CD4-positive, alpha-beta memory T cell (primary cell): ENCODE measurements around the gene RBFA. TPM values are rescaled to one million over a fixed set of nuclear protein-coding genes. Genes with fewer than 3 reads are reported as not detected.

Experiments used
- CTCF ChIA-PET: fragments of 350-600 bp; sonication (Branson Sonifier 250); formaldehyde crosslinking; loops from one replicate; lab custom pipeline; 2021; ENCODE audit warnings: inconsistent platforms; ENCODE audit not compliant: partially characterized antibody; lab: Charles Lee
- POLR2A ChIA-PET: fragments of 350-600 bp; sonication (Branson Sonifier 250); formaldehyde crosslinking; loops from one replicate; lab custom pipeline; 2021; ENCODE audit not compliant: partially characterized antibody; lab: Charles Lee
- DNase-seq, 5 donors: peaks; one replicate each; pipeline versions ENCODE4 v3.0.0 to v3.0.0-alpha.2; 2020 to 2022; ENCODE audit warnings: mixed read lengths in 1 of 5
- H3K27ac ChIP-seq: one replicate; pipeline ENCODE4 v1.7.0; 2013; ENCODE audit warnings: low read depth, low read length
- H3K27me3 ChIP-seq: 2 replicates; pipeline ENCODE4 v1.7.0; 2013; ENCODE audit warnings: mild to moderate bottlenecking, low read length, moderate library complexity; ENCODE audit not compliant: insufficient read depth
- H3K36me3 ChIP-seq: 2 replicates; pipeline ENCODE4 v1.7.0; 2013; ENCODE audit warnings: mild to moderate bottlenecking, low read length, moderate library complexity; ENCODE audit not compliant: insufficient read depth
- H3K4me1 ChIP-seq: 2 replicates; pipeline ENCODE4 v1.7.0; 2013; ENCODE audit warnings: mild to moderate bottlenecking, low read length, moderate library complexity; ENCODE audit not compliant: insufficient read depth
- H3K4me3 ChIP-seq, 2 donors: one replicate each; pipeline ENCODE4 v1.7.0; 2013; ENCODE audit warnings: low read length in 2 of 2, mild to moderate bottlenecking in 1 of 2
- H3K9me3 ChIP-seq, 2 donors: one replicate each; pipeline ENCODE4 v1.7.0; 2013; ENCODE audit warnings: low read length in 2 of 2, control low read depth in 1 of 2; ENCODE audit not compliant: control insufficient read depth in 1 of 2
- H3K27ac Mint-ChIP-seq, 7 donors: one replicate each; pipeline ENCODE4 v1.8.0; 2020 to 2021; ENCODE audit warnings: mixed read lengths in 7 of 7, mild to moderate bottlenecking in 6 of 7, inconsistent platforms in 3 of 7, moderate library complexity in 3 of 7
- H3K27me3 Mint-ChIP-seq, 2 donors: one replicate each; pipeline ENCODE4 v1.8.0; 2020 to 2021; ENCODE audit warnings: mixed read lengths in 2 of 2
- H3K36me3 Mint-ChIP-seq, 2 donors: one replicate each; pipeline ENCODE4 v1.8.0; 2020 to 2021; ENCODE audit warnings: mixed read lengths in 2 of 2, inconsistent platforms in 1 of 2, mild to moderate bottlenecking in 1 of 2
- H3K4me1 Mint-ChIP-seq, 4 donors: one replicate each; pipeline ENCODE4 v1.8.0; 2020 to 2021; ENCODE audit warnings: mixed read lengths in 4 of 4, mild to moderate bottlenecking in 1 of 4
- H3K4me3 Mint-ChIP-seq, 8 donors: one replicate each; pipeline ENCODE4 v1.8.0; 2020 to 2021; ENCODE audit warnings: mixed read lengths in 8 of 8, mild to moderate bottlenecking in 7 of 8, moderate library complexity in 6 of 8, inconsistent platforms in 3 of 8
- H3K9me3 Mint-ChIP-seq, 8 donors: one replicate each; pipeline ENCODE4 v1.8.0; 2020 to 2021; ENCODE audit warnings: mixed read lengths in 8 of 8, mild to moderate bottlenecking in 5 of 8, inconsistent platforms in 3 of 8, moderate library complexity in 1 of 8
- intact Hi-C: fragments of 100-400 bp; cut with micrococcal nuclease; formaldehyde crosslinking; loops from one replicate; pipeline ENCODE4 v1.15.1; 2023
- polyA plus RNA-seq, 2 donors: library from polyadenylated mRNA; unstranded; fragments of 300-500 nt; fragmentation: Illumina TruSeq; gene quantifications; one replicate each; pipeline ENCODE4 v1.2.3, GENCODE V29; 2021
- total RNA-seq, 2 experiments: library from RNA; stranded (reverse); gene quantifications; one replicate each; pipeline ENCODE4 v1.2.3, GENCODE V29; 2021

The RBFA gene
- total and polyA plus RNA-seq, 4 experiments from 2014 or later: 8.8 to 14.9 (median 12.0) TPM

DNA sequence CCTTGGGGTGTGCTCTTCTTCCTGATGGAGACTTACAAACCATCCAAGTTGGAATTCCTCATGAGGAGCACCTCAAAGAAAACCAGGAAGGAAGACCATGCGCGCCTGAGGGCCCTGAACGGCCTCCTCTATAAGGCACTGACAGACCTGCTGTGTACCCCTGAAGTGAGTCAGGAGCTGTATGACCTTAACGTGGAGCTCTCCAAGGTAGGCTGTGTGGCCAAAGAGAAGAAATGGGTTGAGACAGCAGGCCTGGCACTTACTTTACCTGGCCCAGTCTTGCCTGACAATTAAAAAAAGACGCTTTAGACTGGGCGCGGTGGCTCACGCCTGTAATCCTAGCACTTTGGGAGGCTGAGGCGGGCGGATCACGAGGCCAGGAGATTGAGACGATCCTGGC lies 3.1 kb downstream of the RBFA start:
- Mint-ChIP-seq H3K4me1 (peaks cover 15 to 38% (median 26%) of the 10 kb centered on the region in 4 donors), H3K27ac (peak overlapping the region in 1 of 7 donors; percentile 44), H3K4me3 (no peak overlapping the region), H3K27me3 (no peaks in the 10 kb centered on the region), H3K36me3 (peaks cover 29 to 37% of the 10 kb centered on the region in 2 donors), H3K9me3 (peaks cover 0 to 8% (median 0%) of the 10 kb centered on the region in 8 donors)
- no peak for DNase-seq
- ChIA-PET POLR2A (no interaction called here), CTCF (no interaction called here)
- intact Hi-C loops: no loop called here
- peaks cover 18% of the 10 kb centered on the region for H3K4me1 ChIP-seq
- H3K27ac ChIP-seq: no peak overlapping the region
- no peak overlapping the region for H3K4me3 ChIP-seq
- no peaks in the 10 kb centered on the region for H3K36me3 ChIP-seq
- H3K9me3 ChIP-seq: no peaks in the 10 kb centered on the region
- no peaks in the 10 kb centered on the region for H3K27me3 ChIP-seq

DNA sequence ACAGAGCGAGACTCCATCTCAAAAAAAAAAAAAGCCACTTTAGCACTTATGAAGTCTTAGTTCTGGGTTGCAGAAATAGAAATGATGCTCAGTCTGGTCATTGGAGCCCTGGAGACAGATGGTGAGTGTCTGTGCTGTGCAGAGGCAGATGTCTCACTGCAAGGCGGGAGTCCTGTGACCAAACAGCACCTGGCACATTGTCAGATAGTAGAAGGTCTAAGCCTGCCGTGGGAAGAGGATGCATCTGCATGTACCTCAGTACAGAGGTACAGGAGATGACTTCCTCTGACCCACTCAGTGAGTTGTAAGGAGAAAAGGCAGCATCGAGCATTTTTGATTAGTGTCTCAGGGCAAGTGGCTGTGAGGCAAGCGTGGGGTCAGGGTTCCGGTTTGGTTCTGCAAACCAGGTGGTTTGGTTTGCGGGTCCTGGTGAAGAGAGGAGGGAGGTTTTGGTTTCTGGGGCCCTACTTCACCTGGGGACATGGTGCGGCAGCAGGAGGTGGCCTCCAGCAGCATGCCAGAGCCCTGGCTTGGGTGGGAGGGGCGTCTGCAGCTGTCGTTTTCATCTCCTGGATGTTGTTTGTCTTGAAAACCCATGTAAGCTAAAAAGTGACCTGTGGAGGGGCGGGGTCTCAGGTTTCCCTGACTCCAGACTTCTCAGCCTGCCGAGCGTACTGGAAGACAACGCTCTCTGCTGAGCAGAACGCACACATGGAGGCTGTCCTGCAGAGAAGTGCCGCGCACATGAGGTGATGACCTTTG lies 3.8 kb downstream of the RBFA start:
- Mint-ChIP-seq H3K4me1 (peaks cover 12 to 33% (median 21%) of the 10 kb centered on the region in 4 donors), H3K27me3 (no peaks in the 10 kb centered on the region), H3K27ac (no peak overlapping the region), H3K36me3 (peaks cover 29 to 40% of the 10 kb centered on the region in 2 donors), H3K4me3 (no peak overlapping the region), H3K9me3 (peaks cover 0 to 6% (median 0%) of the 10 kb centered on the region in 8 donors)
- Histone ChIP-seq H3K9me3 (no peaks in the 10 kb centered on the region), H3K27ac (no peak overlapping the region), H3K4me3 (no peak overlapping the region), H3K36me3 (no peaks in the 10 kb centered on the region), H3K27me3 (no peaks in the 10 kb centered on the region), H3K4me1 (peaks cover 13% of the 10 kb centered on the region)
- ChIA-PET POLR2A (no interaction called here), CTCF (no interaction called here)
- intact Hi-C loops: no loop called here
- DNase-seq: no peak

DNA sequence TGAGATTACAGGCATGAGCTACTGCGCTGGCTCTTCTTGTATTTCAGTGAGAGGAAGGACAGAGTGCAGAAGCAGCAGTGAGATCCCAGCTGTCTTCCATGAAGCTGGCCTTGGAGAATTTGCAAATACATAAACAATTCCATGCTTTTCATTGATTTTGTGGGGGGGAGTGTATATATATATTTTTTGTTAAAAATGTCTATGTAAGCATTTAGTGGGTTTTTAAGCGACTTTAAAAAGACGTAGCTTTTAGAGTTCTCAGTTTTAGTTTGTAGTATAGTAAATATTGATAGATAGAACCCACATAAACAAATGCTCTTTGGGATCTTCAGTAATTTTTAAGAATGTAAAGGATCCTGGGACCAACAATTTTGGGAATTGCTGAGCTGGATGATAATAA lies 6.3 kb downstream of the RBFA start:
- H3K9me3 ChIP-seq: no peaks in the 10 kb centered on the region
- H3K9me3 Mint-ChIP-seq: no peaks in the 10 kb centered on the region
- no peaks in the 10 kb centered on the region for H3K27me3 Mint-ChIP-seq
- peaks cover 32 to 49% of the 10 kb centered on the region in 2 donors for H3K36me3 Mint-ChIP-seq
- no peak overlapping the region for H3K4me3 Mint-ChIP-seq
- H3K27ac ChIP-seq: no peak overlapping the region
- no peaks in the 10 kb centered on the region for H3K36me3 ChIP-seq
- no peak overlapping the region for H3K4me3 ChIP-seq
- H3K4me1 ChIP-seq: peaks cover 1% of the 10 kb centered on the region
- no peaks in the 10 kb centered on the region for H3K27me3 ChIP-seq
- no peak overlapping the region for H3K27ac Mint-ChIP-seq
- CTCF ChIA-PET: no interaction called here
- DNase-seq: no peak
- H3K4me1 Mint-ChIP-seq: peaks cover 3 to 10% (median 8%) of the 10 kb centered on the region in 4 donors
- intact Hi-C loops: no loop called here
- POLR2A ChIA-PET: no interaction called here

DNA sequence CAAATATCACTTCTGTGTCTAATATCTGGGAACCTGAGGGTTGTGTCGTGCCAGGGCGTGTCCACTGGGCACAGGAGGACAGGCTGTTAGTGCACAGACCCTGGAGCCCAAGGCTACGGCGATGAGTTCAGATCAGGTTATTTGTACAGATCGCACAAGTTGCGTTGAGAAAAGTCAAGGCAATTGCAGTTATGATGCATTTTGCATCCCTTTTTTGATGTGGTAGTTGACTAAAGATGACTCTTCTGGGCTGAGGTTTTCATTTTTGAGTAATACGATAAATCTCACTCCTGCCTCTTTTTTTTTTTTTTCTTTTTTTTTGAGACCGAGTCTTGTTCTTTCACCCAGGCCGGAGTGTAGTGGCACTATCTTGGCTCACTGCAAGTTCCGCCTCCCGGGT lies 7.2 kb downstream of the RBFA start:
- no peak for DNase-seq
- CTCF ChIA-PET: no interaction called here
- intact Hi-C loops: no loop called here
- no peaks in the 10 kb centered on the region for H3K9me3 ChIP-seq
- no peaks in the 10 kb centered on the region for H3K36me3 ChIP-seq
- Mint-ChIP-seq H3K4me1 (peaks cover 0 to 4% (median 0%) of the 10 kb centered on the region in 4 donors), H3K9me3 (no peaks in the 10 kb centered on the region), H3K27me3 (no peaks in the 10 kb centered on the region), H3K27ac (peak overlapping the region in 1 of 7 donors; percentile 66), H3K36me3 (peaks cover 37 to 54% of the 10 kb centered on the region in 2 donors), H3K4me3 (no peak overlapping the region)
- POLR2A ChIA-PET: no interaction called here
- no peaks in the 10 kb centered on the region for H3K4me1 ChIP-seq
- H3K4me3 ChIP-seq: no peak overlapping the region
- no peak overlapping the region for H3K27ac ChIP-seq
- H3K27me3 ChIP-seq: no peaks in the 10 kb centered on the region

DNA sequence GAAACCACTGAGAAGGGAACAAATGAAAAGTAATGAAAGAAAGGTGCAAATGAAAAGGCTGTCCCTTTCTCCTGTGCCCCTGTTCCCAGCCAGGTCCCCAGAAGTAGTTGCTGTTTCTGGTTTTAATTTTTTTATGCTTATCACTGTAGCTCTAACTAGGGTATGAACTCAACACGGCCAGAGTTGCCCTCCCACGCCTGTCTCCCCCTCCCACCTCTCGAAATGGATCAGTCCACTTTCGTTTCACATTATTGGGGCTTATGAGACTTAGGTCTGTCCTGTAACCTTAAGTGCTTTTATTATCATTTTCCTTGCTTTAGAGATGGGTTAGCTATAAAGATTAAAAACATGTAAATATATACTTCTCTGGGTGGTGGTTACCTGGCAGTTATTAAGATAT lies 8.6 kb downstream of the RBFA start:
- peaks cover 0 to 4% (median 0%) of the 10 kb centered on the region in 4 donors for H3K4me1 Mint-ChIP-seq
- intact Hi-C loops: no loop called here
- no peaks in the 10 kb centered on the region for H3K27me3 Mint-ChIP-seq
- H3K27ac ChIP-seq: no peak overlapping the region
- CTCF ChIA-PET: interaction anchor here (0.8 kb wide), 1 partner anchor 8 kb away, joined by 3 read pairs; the partner anchor contains the start of gene RBFA
- no peaks in the 10 kb centered on the region for H3K36me3 ChIP-seq
- POLR2A ChIA-PET: no interaction called here
- H3K27ac Mint-ChIP-seq: peak overlapping the region in 1 of 7 donors; percentile 49
- peaks cover 34 to 58% of the 10 kb centered on the region in 2 donors for H3K36me3 Mint-ChIP-seq
- H3K4me1 ChIP-seq: no peaks in the 10 kb centered on the region
- H3K4me3 Mint-ChIP-seq: no peak overlapping the region
- DNase-seq: no peak
- no peaks in the 10 kb centered on the region for H3K27me3 ChIP-seq
- H3K9me3 ChIP-seq: no peaks in the 10 kb centered on the region
- H3K4me3 ChIP-seq: no peak overlapping the region
- H3K9me3 Mint-ChIP-seq: no peaks in the 10 kb centered on the region

DNA sequence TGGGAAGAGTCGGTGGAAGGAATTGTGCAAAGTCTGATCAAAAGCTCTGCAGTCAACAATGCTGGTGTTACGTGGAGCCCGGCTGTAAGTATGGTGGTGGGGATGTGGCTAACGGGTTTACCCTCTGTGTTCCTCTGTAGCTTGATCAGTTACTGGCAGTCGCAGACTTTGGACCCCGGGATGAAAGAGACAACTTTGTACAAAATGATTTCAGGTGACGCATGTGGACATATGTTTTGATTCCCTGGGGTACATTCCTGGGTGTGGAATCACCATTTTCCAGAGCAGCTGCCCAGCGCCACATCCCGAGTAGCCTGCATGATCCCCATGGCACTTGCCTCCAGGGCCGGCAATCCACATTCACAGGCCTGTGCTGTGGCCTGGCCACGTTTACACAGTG lies 9.8 kb downstream of the RBFA start:
- Histone ChIP-seq H3K9me3 (no peaks in the 10 kb centered on the region), H3K27ac (no peak overlapping the region), H3K36me3 (no peaks in the 10 kb centered on the region), H3K4me1 (no peaks in the 10 kb centered on the region), H3K4me3 (no peak overlapping the region), H3K27me3 (no peaks in the 10 kb centered on the region)
- H3K27ac Mint-ChIP-seq: no peak overlapping the region
- H3K9me3 Mint-ChIP-seq: no peaks in the 10 kb centered on the region
- peaks cover 0 to 2% (median 0%) of the 10 kb centered on the region in 4 donors for H3K4me1 Mint-ChIP-seq
- peaks cover 30 to 57% of the 10 kb centered on the region in 2 donors for H3K36me3 Mint-ChIP-seq
- no peak overlapping the region for H3K4me3 Mint-ChIP-seq
- ChIA-PET CTCF (no interaction called here), POLR2A (no interaction called here)
- no peaks in the 10 kb centered on the region for H3K27me3 Mint-ChIP-seq
- intact Hi-C loops: no loop called here
- no peak for DNase-seq

DNA sequence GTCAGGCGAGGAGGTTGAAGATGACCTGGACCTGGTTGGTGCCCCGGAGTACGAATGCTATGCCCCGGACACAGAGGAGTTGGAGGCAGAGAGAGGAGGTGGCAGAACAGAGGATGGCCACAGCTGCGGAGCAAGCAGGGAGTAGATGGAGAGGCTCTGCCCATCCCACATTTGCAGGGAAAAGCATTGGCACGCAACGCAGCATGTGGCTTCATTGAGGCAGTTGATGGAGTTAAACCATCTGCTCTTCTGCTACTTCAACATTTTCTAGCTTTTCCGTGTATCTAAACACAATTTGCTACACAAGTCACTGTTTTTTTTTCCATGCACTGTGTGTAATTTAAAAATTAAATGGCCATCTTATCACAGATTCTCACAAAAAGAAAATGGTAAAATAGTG lies 11.8 kb downstream of the RBFA start:
- no peak for DNase-seq
- Mint-ChIP-seq H3K4me3 (no peak overlapping the region), H3K27ac (no peak overlapping the region), H3K9me3 (peaks cover 0 to 5% (median 2%) of the 10 kb centered on the region in 8 donors), H3K36me3 (peaks cover 30 to 46% of the 10 kb centered on the region in 2 donors), H3K27me3 (no peaks in the 10 kb centered on the region), H3K4me1 (no peaks in the 10 kb centered on the region)
- no peaks in the 10 kb centered on the region for H3K36me3 ChIP-seq
- intact Hi-C loops: no loop called here
- H3K27me3 ChIP-seq: no peaks in the 10 kb centered on the region
- H3K4me3 ChIP-seq: no peak overlapping the region
- H3K27ac ChIP-seq: no peak overlapping the region
- POLR2A ChIA-PET: no interaction called here
- CTCF ChIA-PET: no interaction called here
- peaks cover 0 to 4% of the 10 kb centered on the region in 2 donors for H3K9me3 ChIP-seq
- H3K4me1 ChIP-seq: no peaks in the 10 kb centered on the region
